ENCODE results near the gene NEGR1. TPM values are rescaled to one million over a fixed set of nuclear protein-coding genes. Genes with fewer than 3 reads are reported as not detected.

The NEGR1 gene
- total and polyA plus RNA-seq, 10 donors: 0.07 to 1.3 (median 0.54) TPM

GRCh38 chr1:71583756-71584155 lies 698.6 kb downstream of the NEGR1 start:
- Histone ChIP-seq H3K36me3 (no peaks in the 10 kb centered on the region), H3K4me1 (no peaks in the 10 kb centered on the region), H3K9me3 (no peaks in the 10 kb centered on the region), H3K27me3 (replicated peaks in 1 of 7) (no peaks in the 10 kb centered on the region), H3K27ac (no peak overlapping the region), H3K4me3 (no peak overlapping the region)
- no peak for TF ChIP-seq POLR2AphosphoS5 (IDR thresholded peaks at IDR 0.05)
- TF ChIP-seq POLR2A (IDR thresholded peaks at IDR 0.05): no peak
- no peak for TF ChIP-seq CTCF (IDR thresholded peaks at IDR 0.05 in 8 of 11, conservative IDR thresholded peaks at IDR 0.05 in 3 of 11)
- no peak for DNase-seq
- 38 to 73% (median 55%) methylated on average over 2 of the region's 2 CpGs for WGBS, 5 donors
- intact Hi-C loops (cut with DNase I; ENCODE audit: low total_unique reads): no loop called here

- no peak for TF ChIP-seq POLR2A (IDR thresholded peaks at IDR 0.05)
- TF ChIP-seq POLR2AphosphoS5 (IDR thresholded peaks at IDR 0.05): no peak
- TF ChIP-seq CTCF (IDR thresholded peaks at IDR 0.05 in 8 of 11, conservative IDR thresholded peaks at IDR 0.05 in 3 of 11): no peak
- intact Hi-C loops (cut with DNase I; ENCODE audit: low total_unique reads): no loop called here
- Histone ChIP-seq H3K27ac (no peak overlapping the region), H3K27me3 (replicated peaks in 1 of 7) (no peaks in the 10 kb centered on the region), H3K36me3 (no peaks in the 10 kb centered on the region), H3K4me1 (no peaks in the 10 kb centered on the region), H3K9me3 (no peaks in the 10 kb centered on the region), H3K4me3 (no peak overlapping the region)
- no peak for DNase-seq
- WGBS, 5 donors: 74 to 86% (median 81%) methylated on average over 3 of the region's 3 CpGs
Measured at GRCh38 chr1:71582673-71583072, 699.7 kb downstream of the NEGR1 start.

- WGBS, 5 donors: 78 to 88% (median 81%) methylated on average over 3 of the region's 3 CpGs
- TF ChIP-seq CTCF (IDR thresholded peaks at IDR 0.05 in 8 of 11, conservative IDR thresholded peaks at IDR 0.05 in 3 of 11) (no peak), POLR2AphosphoS5 (IDR thresholded peaks at IDR 0.05) (no peak), POLR2A (IDR thresholded peaks at IDR 0.05) (no peak)
- H3K36me3 ChIP-seq: no peaks in the 10 kb centered on the region
- no peak for DNase-seq
- no peak overlapping the region for H3K27ac ChIP-seq
- no peaks in the 10 kb centered on the region for H3K4me1 ChIP-seq
- intact Hi-C loops (cut with DNase I; ENCODE audit: low total_unique reads): no loop called here
- no peaks in the 10 kb centered on the region for H3K27me3 ChIP-seq (replicated peaks in 1 of 7)
- H3K9me3 ChIP-seq: no peaks in the 10 kb centered on the region
- no peak overlapping the region for H3K4me3 ChIP-seq
Measured at GRCh38 chr1:71577451-71578131, 704.7 kb downstream of the NEGR1 start.

GRCh38 chr1:71572038-71572437 lies 710.3 kb downstream of the NEGR1 start:
- WGBS, 5 donors: 69 to 74% (median 70%) methylated on average over 3 of the region's 3 CpGs

More at GRCh38 chr1:71572038-71572437, 710.3 kb downstream of the NEGR1 start:
- Histone ChIP-seq H3K9me3 (no peaks in the 10 kb centered on the region), H3K27ac (no peak overlapping the region), H3K27me3 (replicated peaks in 1 of 7) (no peaks in the 10 kb centered on the region), H3K36me3 (no peaks in the 10 kb centered on the region), H3K4me1 (no peaks in the 10 kb centered on the region), H3K4me3 (no peak overlapping the region)
- DNase-seq: no peak
- intact Hi-C loops (cut with DNase I; ENCODE audit: low total_unique reads): no loop called here
- TF ChIP-seq CTCF (IDR thresholded peaks at IDR 0.05 in 8 of 11, conservative IDR thresholded peaks at IDR 0.05 in 3 of 11): no peak
- no peak for TF ChIP-seq POLR2AphosphoS5 (IDR thresholded peaks at IDR 0.05)
- TF ChIP-seq POLR2A (IDR thresholded peaks at IDR 0.05): no peak
